ENCODE results near the gene LEMD3. TPM values are rescaled to one million over a fixed set of nuclear protein-coding genes. Genes with fewer than 3 reads are reported as not detected.

The LEMD3 gene
- total RNA-seq, 4 donors from 2014 or later, result 16.1 to 46.6 (median 30.0) TPM

DNA sequence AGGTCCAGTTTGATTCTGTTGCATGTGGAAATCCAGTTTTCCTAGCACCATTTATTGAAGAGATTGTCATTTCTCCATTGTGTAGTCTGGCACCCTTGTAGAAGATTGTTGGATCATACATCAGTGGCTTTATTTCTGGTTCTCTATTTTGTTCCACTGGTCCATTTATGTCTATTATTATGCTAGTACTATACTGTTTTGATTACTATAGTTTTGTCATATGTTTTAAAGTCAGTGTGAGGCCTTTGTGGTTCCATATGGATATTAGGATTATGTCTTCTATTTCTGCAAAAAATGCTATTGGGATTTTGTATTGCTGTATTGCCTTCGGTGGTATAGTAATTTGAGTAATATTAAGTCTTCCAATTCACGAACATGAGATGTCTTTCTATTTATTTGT, 51.4 kb downstream of the LEMD3 start:
- intact Hi-C loops (cut with DNase I), result no loop called here
- Histone ChIP-seq H3K27me3 (no peaks in the 10 kb centered on the region), H3K9me3 (peaks cover 0 to 17% (median 15%) of the 10 kb centered on the region in 3 donors), H3K27ac (no peak overlapping the region), H3K36me3 (peaks cover 0 to 66% (median 12%) of the 10 kb centered on the region in 3 donors), H3K4me1 (no peaks in the 10 kb centered on the region), H3K4me3 (no peak overlapping the region)
- TF ChIP-seq, protein P1, sequence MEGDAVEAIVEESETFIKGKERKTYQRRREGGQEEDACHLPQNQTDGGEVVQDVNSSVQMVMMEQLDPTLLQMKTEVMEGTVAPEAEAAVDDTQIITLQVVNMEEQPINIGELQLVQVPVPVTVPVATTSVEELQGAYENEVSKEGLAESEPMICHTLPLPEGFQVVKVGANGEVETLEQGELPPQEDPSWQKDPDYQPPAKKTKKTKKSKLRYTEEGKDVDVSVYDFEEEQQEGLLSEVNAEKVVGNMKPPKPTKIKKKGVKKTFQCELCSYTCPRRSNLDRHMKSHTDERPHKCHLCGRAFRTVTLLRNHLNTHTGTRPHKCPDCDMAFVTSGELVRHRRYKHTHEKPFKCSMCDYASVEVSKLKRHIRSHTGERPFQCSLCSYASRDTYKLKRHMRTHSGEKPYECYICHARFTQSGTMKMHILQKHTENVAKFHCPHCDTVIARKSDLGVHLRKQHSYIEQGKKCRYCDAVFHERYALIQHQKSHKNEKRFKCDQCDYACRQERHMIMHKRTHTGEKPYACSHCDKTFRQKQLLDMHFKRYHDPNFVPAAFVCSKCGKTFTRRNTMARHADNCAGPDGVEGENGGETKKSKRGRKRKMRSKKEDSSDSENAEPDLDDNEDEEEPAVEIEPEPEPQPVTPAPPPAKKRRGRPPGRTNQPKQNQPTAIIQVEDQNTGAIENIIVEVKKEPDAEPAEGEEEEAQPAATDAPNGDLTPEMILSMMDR (IDR thresholded peaks at IDR 0.05), result no peak
- no peak for TF ChIP-seq POLR2A (IDR thresholded peaks at IDR 0.05)
- 94 to 100% methylated on average over 2 of the region's 2 CpGs for WGBS, 2 donors
- DNase-seq, result no peak

DNA sequence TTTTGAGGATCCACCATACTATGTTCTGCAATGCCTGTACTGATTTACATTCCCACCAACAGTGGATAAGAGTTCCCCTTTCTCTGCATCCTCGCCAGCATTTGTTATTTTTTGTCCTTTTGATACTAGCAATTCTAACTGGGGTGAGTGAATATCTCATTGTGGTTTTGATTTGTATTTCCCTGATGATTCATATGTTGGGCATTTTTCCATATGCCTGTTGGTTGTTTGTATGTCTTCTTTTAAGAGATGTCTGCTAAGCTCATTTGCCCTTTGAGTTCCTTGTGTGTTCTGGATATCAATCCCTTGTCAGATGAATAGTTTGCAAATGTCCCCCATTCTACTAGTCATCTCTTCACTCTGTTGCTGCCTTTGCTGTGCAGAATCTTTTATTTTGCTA, 60.1 kb downstream of the LEMD3 start:
- Histone ChIP-seq H3K4me1 (peaks cover 0 to 6% (median 0%) of the 10 kb centered on the region in 3 donors), H3K4me3 (no peak overlapping the region), H3K27me3 (no peaks in the 10 kb centered on the region), H3K9me3 (peaks cover 0 to 11% (median 0%) of the 10 kb centered on the region in 3 donors), H3K36me3 (peaks cover 0 to 45% (median 0%) of the 10 kb centered on the region in 3 donors), H3K27ac (no peak overlapping the region)
- intact Hi-C loops (cut with DNase I), result no loop called here
- WGBS, 2 donors, result 52 to 71% methylated on average over 1 of the region's 1 CpG
- DNase-seq, result no peak
- TF ChIP-seq POLR2A (IDR thresholded peaks at IDR 0.05), result no peak
- TF ChIP-seq, protein P1 (IDR thresholded peaks at IDR 0.05), result no peak

DNA sequence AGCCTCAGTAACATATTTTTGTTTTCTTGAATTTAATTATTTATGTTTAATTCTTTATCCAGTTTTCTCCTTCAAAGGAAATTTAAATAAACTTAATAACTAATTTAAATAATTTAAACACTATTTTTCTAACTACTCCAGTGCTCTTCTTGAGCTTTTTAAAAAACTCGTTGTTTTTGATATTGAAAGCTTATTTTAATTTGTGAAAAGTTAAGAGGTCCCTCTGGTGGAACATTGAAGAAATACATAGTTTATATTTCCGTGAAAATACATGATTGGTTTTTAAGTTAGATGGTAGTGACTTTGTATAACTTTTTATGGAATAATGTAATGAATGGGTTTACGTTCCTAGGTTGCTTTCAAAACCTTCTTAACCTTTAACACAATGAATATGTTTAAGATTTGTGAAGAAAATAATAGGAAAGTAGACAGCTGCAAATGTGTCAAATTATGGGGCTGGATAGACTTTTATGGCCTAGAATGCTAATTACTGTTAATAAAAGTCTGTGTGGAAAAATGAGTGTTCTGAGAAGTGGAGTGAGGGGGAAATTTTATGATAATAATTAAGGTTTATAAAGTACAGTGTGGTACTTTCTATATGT, 63.2 kb downstream of the LEMD3 start:
- Histone ChIP-seq H3K27ac (no peak overlapping the region), H3K4me3 (no peak overlapping the region), H3K27me3 (no peaks in the 10 kb centered on the region), H3K9me3 (peaks cover 0 to 11% (median 0%) of the 10 kb centered on the region in 3 donors), H3K4me1 (peaks cover 0 to 6% (median 0%) of the 10 kb centered on the region in 3 donors), H3K36me3 (peaks cover 0 to 36% (median 0%) of the 10 kb centered on the region in 3 donors)
- 13 to 16% methylated on average over 3 of the region's 3 CpGs for WGBS, 2 donors
- TF ChIP-seq POLR2A (IDR thresholded peaks at IDR 0.05), result no peak
- TF ChIP-seq, protein P1 (IDR thresholded peaks at IDR 0.05), result peak in 4 of 6 experiments; percentile 22 to 50 (median 34)
- intact Hi-C loops (cut with DNase I), result no loop called here
- no peak for DNase-seq

DNA sequence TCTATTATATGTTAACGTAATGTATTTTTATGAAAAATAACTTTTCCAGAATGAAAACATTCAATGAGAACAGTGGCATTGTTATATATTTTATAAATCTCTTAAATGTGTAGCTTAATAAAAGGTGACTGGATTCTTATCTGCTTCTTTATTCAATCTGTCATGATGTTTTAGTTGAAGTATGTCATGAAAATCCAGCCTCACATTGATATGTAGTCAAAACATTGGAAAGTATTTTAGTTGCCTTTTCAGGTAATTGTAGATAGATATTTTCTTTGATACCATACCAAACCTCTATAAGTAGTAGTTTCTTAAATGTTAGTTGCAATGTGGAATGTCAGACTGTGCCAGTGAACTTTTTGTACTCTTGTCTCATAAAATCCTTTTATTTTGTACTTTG, 67.8 kb downstream of the LEMD3 start:
- no peak for DNase-seq
- TF ChIP-seq, protein P1 (IDR thresholded peaks at IDR 0.05), result no peak
- no peak for TF ChIP-seq POLR2A (IDR thresholded peaks at IDR 0.05)
- H3K9me3 ChIP-seq, result no peaks in the 10 kb centered on the region
- H3K27me3 ChIP-seq, result no peaks in the 10 kb centered on the region
- H3K27ac ChIP-seq, result no peak overlapping the region
- intact Hi-C loops (cut with DNase I), result no loop called here
- peaks cover 0 to 32% (median 0%) of the 10 kb centered on the region in 3 donors for H3K36me3 ChIP-seq
- H3K4me3 ChIP-seq, result no peak overlapping the region
- peaks cover 0 to 3% (median 0%) of the 10 kb centered on the region in 3 donors for H3K4me1 ChIP-seq
- 93 to 95% methylated on average over 1 of the region's 1 CpG for WGBS, 2 donors

DNA sequence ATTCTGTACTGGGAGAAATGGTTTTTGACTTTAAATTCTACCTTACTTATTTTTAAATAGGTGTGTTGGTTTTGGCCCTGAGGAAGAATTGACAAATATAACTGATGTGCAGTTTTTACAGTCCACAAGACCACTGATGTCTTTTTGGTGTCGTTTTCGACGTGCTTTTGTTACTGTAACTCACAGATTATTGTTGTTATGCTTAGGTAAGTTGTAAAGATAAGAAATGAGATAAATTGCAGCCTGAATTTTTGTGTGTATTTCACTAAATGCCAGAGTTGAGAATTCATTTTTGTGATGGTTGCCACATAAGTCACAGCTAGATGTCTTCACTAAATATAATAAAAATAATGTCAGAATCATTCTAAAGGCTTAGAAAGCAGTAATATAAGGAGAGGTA, 69.2 kb downstream of the LEMD3 start:
- no peaks in the 10 kb centered on the region for H3K4me1 ChIP-seq
- no peak overlapping the region for H3K4me3 ChIP-seq
- H3K27me3 ChIP-seq, result no peaks in the 10 kb centered on the region
- H3K36me3 ChIP-seq, result peaks cover 0 to 43% (median under 1%) of the 10 kb centered on the region in 3 donors
- H3K27ac ChIP-seq, result no peak overlapping the region
- TF ChIP-seq, protein P1 (IDR thresholded peaks at IDR 0.05), result no peak
- TF ChIP-seq POLR2A (IDR thresholded peaks at IDR 0.05), result no peak
- no peaks in the 10 kb centered on the region for H3K9me3 ChIP-seq
- no peak for DNase-seq
- intact Hi-C loops (cut with DNase I), result no loop called here
- WGBS, 2 donors, result 89 to 100% methylated on average over 3 of the region's 3 CpGs

Data from esophagus squamous epithelium (tissue), 5 donors.